ENCODE results near the gene RABL2A.

DNA sequence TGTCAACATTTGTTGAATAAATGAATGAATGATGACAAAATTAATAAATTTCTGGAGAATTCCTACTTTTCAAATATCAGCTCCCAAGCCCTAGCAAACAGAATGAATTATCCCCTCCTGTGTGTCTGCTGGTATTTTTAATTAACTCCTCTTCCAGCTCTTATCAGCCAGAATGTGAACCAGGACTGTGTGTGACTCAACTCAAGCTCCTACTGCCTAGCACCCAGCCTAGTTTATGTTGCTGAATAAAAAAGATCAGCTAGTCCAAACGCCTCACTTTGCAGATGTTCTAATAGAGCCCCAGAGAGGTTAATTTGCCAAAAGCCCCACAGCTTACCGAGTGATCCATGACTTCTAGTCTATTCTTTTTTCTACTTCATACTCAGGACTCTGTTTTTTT, 50.3 kb downstream of the RABL2A start:
- TF ChIP-seq, protein P1, sequence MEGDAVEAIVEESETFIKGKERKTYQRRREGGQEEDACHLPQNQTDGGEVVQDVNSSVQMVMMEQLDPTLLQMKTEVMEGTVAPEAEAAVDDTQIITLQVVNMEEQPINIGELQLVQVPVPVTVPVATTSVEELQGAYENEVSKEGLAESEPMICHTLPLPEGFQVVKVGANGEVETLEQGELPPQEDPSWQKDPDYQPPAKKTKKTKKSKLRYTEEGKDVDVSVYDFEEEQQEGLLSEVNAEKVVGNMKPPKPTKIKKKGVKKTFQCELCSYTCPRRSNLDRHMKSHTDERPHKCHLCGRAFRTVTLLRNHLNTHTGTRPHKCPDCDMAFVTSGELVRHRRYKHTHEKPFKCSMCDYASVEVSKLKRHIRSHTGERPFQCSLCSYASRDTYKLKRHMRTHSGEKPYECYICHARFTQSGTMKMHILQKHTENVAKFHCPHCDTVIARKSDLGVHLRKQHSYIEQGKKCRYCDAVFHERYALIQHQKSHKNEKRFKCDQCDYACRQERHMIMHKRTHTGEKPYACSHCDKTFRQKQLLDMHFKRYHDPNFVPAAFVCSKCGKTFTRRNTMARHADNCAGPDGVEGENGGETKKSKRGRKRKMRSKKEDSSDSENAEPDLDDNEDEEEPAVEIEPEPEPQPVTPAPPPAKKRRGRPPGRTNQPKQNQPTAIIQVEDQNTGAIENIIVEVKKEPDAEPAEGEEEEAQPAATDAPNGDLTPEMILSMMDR (IDR thresholded peaks at IDR 0.05; ENCODE audit: insufficient read depth, low read length, poor library complexity, severe bottlenecking) = no peak
- TF ChIP-seq EZH2phosphoT487 (conservative IDR thresholded peaks at IDR 0.05; ENCODE audit: low read length) = no peak
